Fibroblast of villous mesenchyme (primary cell): Measurements from ENCODE around the gene SLC12A7. TPM values are rescaled to one million over a fixed set of nuclear protein-coding genes. Genes with fewer than 3 reads are reported as not detected.

ENCODE experiments used
- DNase-seq: peaks from one replicate; pipeline ENCODE4 v3.0.0-alpha.2; 2010; ENCODE audit warnings: low read depth
- H3K4me3 ChIP-seq: 2 replicates; pipeline ENCODE4 v1.5.1; 2011; ENCODE audit warnings: low read depth, mild to moderate bottlenecking, low read length
- CTCF ChIP-seq: IDR thresholded peaks from 2 replicates; pipeline ENCODE4 v1.5.1; 2012; ENCODE audit warnings: low read depth, mild to moderate bottlenecking, low read length; ENCODE audit not compliant: insufficient read depth
- total RNA-seq: library from RNA; depleted of rRNA; stranded (reverse); fragments of >200 nt; gene quantifications from 2 replicates; pipeline ENCODE4 v1.2.3, GENCODE V29; 2012

The SLC12A7 gene
- total RNA-seq, 1 donor = 9.5 TPM

- H3K4me3 ChIP-seq = no peak overlapping the region
- DNase-seq = no peak
- no peak for TF ChIP-seq CTCF
Observed at GRCh38 chr5:1120236-1120999, 8.6 kb upstream of the SLC12A7 start.

- no peak for DNase-seq
- no peak for TF ChIP-seq CTCF
Observed at GRCh38 chr5:1119312-1119831, 7.5 kb upstream of the SLC12A7 start.

GRCh38 chr5:1118738-1119137 is 6.9 kb upstream of the SLC12A7 start:
- DNase-seq = peak; percentile 38
- no peak overlapping the region for H3K4me3 ChIP-seq
- no peak for TF ChIP-seq CTCF

More at GRCh38 chr5:1119312-1119831, 7.5 kb upstream of the SLC12A7 start:
- H3K4me3 ChIP-seq = no peak overlapping the region

- H3K4me3 ChIP-seq = no peak overlapping the region
- no peak for TF ChIP-seq CTCF
- DNase-seq = peak; percentile 66
Observed at GRCh38 chr5:1118231-1118698, 6.4 kb upstream of the SLC12A7 start.

GRCh38 chr5:1116977-1117376 is 5.1 kb upstream of the SLC12A7 start:
- TF ChIP-seq CTCF = no peak
- DNase-seq = no peak
- no peak overlapping the region for H3K4me3 ChIP-seq

GRCh38 chr5:1116109-1116740 is 4.4 kb upstream of the SLC12A7 start:
- H3K4me3 ChIP-seq = no peak overlapping the region
- DNase-seq = no peak
- TF ChIP-seq CTCF = no peak
